ENCODE results near the gene NAB2.

Gene NAB2

DNA sequence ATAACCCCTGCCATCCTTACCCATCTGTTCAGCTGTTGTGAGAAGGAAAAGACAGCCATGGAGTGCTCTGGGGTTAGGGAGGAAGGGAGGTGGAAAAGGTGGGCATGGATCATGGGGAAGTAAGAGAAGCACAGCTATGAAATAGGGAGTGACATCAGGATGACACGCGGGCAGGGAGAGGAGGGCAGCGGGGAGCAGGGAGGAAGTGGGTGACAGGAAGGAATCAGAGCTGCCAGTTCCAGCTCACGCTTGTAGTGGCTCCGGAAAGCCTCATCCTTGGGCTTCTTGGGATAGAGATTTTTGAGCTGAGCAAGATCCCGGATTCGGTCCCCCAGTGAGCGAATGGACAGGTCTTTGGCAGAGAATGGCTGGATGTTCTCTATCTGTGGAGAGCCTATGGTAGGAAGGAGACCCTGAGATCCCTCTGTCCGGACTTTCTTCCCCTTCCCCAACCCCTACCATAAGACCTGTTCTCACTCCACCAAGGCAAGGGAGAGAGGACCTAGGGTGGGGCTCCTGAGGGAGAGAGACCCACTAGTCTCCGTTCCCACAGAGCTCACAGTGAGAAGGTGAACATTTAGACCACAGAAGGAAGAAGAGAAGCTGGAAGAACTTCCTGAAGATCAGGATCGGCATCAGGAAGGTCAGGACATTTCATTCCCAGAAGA is 10.3 kb downstream of the NAB2 start:
- Mint-ChIP-seq H3K36me3 (ENCODE audit: low read depth) (peaks cover 54% of the 10 kb centered on the region), H3K4me3 (no peak overlapping the region), H3K27ac (no peak overlapping the region), H3K9me3 (no peaks in the 10 kb centered on the region), H3K4me1 (peaks cover 31% of the 10 kb centered on the region), H3K27me3 (ENCODE audit: low read depth, poor library complexity) (no peaks in the 10 kb centered on the region)
- TF ChIP-seq CTCF (IDR thresholded peaks at IDR 0.05): no peak
- no peak for DNase-seq

DNA sequence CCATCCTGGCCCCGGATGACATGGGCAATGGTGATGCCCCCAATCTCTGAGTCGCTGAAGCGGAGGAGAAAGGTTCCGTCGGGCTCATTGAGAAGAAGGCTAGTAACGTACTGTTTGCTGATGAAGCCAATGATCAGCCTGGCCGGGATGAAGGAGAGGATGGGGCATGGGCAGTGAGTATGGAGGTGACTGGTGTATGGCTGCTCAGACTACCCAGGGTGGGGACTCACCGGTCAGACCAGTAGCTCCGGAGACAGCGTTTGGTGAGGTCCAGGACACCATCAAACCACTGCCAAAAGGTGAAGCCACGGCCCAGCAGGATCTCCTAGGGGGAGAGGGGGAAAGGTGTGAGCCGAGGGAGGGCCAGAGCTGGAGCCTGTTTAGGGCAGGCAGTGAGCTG is 10.9 kb downstream of the NAB2 start:
- no peaks in the 10 kb centered on the region for H3K27me3 Mint-ChIP-seq (ENCODE audit: low read depth, poor library complexity)
- H3K9me3 Mint-ChIP-seq: no peaks in the 10 kb centered on the region
- TF ChIP-seq CTCF (IDR thresholded peaks at IDR 0.05): no peak
- H3K4me1 Mint-ChIP-seq: peaks cover 25% of the 10 kb centered on the region
- DNase-seq: no peak
- H3K27ac Mint-ChIP-seq: peak overlapping the region; percentile 85
- H3K36me3 Mint-ChIP-seq (ENCODE audit: low read depth): peaks cover 58% of the 10 kb centered on the region
- no peak overlapping the region for H3K4me3 Mint-ChIP-seq

DNA sequence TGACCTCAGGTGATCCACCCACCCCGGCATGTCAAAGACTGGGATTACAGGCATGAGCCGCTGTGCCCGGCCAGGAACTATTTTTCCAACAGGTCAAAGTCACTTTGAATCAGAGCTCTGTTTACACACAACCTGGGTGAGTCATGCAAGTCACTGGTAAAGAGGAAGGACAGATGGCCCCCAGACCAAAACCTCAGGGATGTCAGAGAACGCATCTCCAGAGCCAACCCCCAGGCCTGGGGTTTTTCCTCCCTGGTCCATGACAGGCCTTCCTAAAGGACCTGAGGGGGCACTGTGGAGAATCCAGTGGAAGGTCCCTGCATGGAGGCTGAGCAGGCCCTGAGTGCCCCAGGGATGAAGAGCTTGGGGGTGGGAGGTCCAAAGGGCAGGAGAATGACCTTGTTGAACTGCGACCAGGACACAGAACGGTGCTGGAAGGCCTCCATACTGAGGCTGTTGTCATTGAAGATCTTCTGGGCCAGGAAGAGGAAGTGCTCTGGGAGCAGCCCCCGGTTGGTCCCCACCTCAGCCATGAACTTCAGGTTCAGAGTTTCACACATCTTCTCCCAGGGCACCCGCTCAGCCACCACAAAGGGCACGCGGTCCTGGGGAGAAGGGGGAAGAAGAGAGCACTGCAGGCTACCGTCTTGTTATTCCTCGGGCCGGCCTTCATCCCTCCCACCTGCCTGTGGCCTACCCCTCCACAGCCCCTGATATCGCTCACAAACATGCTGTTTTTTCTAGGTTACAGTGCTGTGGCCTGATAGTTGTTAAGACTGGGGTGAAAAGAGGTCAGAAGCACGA is 13.2 kb downstream of the NAB2 start:
- DNase-seq: no peak
- H3K4me3 Mint-ChIP-seq: no peak overlapping the region
- TF ChIP-seq CTCF (IDR thresholded peaks at IDR 0.05): no peak
- H3K9me3 Mint-ChIP-seq: no peaks in the 10 kb centered on the region
- peaks cover 10% of the 10 kb centered on the region for H3K4me1 Mint-ChIP-seq
- H3K36me3 Mint-ChIP-seq (ENCODE audit: low read depth): peaks cover 51% of the 10 kb centered on the region
- no peaks in the 10 kb centered on the region for H3K27me3 Mint-ChIP-seq (ENCODE audit: low read depth, poor library complexity)
- peak overlapping the region; percentile 36 for H3K27ac Mint-ChIP-seq

DNA sequence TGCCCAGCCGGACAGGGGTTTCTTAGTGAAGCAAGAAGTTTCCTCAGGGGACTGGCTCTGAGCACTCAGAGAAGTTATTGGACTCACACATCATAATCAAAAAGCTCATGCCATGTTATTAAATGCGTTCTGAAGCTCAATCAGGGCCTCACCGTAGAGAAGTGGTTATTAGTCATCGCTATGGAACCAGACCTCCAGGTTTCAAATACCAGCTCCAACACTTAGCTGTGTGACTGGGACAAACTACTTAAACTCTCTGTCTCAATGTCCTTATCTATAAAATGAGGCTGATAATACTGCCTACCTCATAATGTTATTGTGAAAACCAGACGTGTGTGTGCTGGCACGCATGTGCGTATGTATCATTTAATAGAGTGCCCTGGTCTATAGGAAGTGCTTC is 14.9 kb downstream of the NAB2 start:
- no peak for DNase-seq
- H3K36me3 Mint-ChIP-seq (ENCODE audit: low read depth): peaks cover 55% of the 10 kb centered on the region
- TF ChIP-seq CTCF (IDR thresholded peaks at IDR 0.05): no peak
- H3K9me3 Mint-ChIP-seq: no peaks in the 10 kb centered on the region
- no peak overlapping the region for H3K27ac Mint-ChIP-seq
- no peaks in the 10 kb centered on the region for H3K27me3 Mint-ChIP-seq (ENCODE audit: low read depth, poor library complexity)
- H3K4me3 Mint-ChIP-seq: no peak overlapping the region
- H3K4me1 Mint-ChIP-seq: peaks cover 28% of the 10 kb centered on the region

DNA sequence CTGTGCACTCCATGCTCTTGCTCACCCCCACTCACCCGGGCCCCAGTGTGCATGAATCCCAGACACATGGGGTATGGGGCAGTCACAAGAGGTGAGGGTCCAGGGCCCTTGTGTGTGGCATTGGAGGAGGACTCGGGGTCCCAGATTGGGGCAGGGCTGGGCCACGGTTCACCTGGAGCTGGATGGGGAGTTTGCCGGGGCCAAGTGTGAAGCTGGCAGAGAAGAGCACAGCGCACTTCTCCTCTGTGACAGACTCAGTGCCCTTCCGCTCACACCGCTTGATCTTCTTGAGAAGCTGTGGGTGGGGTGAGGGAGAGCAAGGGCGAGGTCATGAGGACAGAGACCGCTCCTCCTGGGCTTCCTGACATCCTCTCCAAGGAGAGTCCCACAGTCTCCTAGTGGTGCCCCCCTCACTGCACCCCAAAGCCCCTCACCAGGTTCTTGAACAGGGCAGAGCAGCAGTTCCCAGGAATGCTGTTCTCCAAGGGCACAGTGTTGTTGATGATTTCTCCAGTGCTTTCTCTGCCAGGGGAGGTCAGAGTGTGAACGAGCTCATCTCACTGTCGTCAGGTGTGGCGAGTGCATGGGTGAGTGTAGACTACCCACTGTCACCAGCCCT is 15.5 kb downstream of the NAB2 start:
- Mint-ChIP-seq H3K4me1 (peaks cover 31% of the 10 kb centered on the region), H3K4me3 (no peak overlapping the region), H3K36me3 (ENCODE audit: low read depth) (peaks cover 50% of the 10 kb centered on the region), H3K27me3 (ENCODE audit: low read depth, poor library complexity) (no peaks in the 10 kb centered on the region), H3K27ac (peak overlapping the region; percentile 61), H3K9me3 (no peaks in the 10 kb centered on the region)
- no peak for DNase-seq
- TF ChIP-seq CTCF (IDR thresholded peaks at IDR 0.05): no peak

Measured in nephron progenitor cell (in vitro differentiated cells).